Measurements from ENCODE around the gene CHSY1.

DNA sequence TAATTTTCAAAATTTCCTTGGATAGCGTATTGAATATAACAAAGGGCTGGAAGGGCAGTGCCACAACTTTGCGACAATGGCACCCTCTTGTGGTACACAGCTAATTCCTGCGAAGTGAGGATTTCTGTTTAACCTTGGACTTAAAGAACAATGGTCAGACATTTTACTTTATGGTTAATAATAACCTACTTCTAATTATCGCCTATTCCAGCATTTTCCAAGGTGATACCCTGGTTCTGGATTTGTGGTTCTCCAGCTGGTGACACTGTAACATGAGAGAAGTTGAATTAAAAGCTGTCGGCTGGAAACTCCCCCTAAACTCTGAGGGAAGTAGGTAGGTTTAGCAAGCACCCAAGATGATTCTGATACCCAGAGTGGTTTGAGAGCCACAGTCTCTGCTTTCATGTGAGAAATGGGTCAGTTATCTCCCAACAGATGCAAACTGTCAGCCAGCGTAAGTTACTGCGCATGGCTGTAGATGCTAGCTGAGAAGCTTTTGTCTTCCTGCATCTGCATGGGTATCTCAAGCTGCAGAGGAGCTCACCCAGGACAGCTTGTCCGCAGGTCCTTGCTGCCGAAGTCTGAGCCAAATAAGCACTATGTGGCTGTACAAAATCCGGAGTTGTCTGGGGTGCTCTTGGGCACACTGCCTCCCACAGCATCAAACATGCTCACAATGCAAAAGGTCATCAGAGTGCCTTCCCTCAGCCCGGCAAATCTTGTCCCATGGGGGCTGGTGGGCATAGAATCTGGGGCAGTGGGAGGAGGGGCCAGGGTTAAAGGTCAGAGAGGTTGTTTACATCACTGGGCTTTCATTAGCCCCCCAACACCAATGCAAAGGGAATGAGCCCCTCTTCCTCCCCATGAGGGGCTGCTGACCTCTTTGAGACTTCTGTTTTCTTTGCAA is 6.6 kb upstream of the CHSY1 start:
- TF ChIP-seq, protein P1, sequence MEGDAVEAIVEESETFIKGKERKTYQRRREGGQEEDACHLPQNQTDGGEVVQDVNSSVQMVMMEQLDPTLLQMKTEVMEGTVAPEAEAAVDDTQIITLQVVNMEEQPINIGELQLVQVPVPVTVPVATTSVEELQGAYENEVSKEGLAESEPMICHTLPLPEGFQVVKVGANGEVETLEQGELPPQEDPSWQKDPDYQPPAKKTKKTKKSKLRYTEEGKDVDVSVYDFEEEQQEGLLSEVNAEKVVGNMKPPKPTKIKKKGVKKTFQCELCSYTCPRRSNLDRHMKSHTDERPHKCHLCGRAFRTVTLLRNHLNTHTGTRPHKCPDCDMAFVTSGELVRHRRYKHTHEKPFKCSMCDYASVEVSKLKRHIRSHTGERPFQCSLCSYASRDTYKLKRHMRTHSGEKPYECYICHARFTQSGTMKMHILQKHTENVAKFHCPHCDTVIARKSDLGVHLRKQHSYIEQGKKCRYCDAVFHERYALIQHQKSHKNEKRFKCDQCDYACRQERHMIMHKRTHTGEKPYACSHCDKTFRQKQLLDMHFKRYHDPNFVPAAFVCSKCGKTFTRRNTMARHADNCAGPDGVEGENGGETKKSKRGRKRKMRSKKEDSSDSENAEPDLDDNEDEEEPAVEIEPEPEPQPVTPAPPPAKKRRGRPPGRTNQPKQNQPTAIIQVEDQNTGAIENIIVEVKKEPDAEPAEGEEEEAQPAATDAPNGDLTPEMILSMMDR (IDR thresholded peaks at IDR 0.05), result peak; percentile 82 to 89 (median 84)
- TF ChIP-seq EP300 (IDR thresholded peaks at IDR 0.05) (no peak), POLR2A (IDR thresholded peaks at IDR 0.05; ENCODE audit: low read depth) (no peak), POLR2AphosphoS5 (IDR thresholded peaks at IDR 0.05) (peak in 1 of 2 donors; percentile 10)
